Neural progenitor cell (in vitro differentiated cells): ENCODE measurements around the gene AUTS2.

Experiments
- EZH2 ChIP-seq: fragments of 200-600 bp; sonication (generic); IDR thresholded peaks from 2 replicates; pipeline ENCODE4 v1.6.1; 2017; ENCODE audit warnings: antibody characterized with exemption, mild to moderate bottlenecking, moderate library complexity
- EZH2phosphoT487 ChIP-seq: fragments of 200-600 bp; sonication (generic); IDR thresholded peaks from 2 replicates; pipeline ENCODE4 v1.6.1; 2017; ENCODE audit warnings: antibody characterized with exemption
- TF ChIP-seq, protein P1 (sequence below): fragments of 200-600 bp; sonication (generic); IDR thresholded peaks from 2 replicates; pipeline ENCODE4 v1.5.1; 2017; ENCODE audit warnings: antibody characterized with exemption, mild to moderate bottlenecking

DNA sequence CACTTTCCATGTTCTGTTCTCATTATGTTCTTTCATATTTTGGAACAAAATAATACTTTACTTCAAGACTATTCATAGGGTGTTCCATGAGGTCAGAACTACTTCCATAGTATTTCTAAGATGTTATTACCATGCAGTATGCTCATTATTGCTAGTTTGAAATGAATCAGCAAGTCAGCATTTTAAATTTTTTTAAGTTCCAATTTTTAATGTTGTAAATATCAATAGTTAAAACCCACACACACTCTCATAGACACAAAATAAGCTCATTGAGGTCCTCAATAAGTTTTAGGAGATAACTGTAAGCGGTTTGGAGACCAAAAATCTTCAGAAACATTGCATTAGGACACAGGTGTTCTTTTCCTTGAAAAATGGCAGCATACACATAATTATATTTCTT is 550.7 kb downstream of the AUTS2 start:
- TF ChIP-seq, protein P1, sequence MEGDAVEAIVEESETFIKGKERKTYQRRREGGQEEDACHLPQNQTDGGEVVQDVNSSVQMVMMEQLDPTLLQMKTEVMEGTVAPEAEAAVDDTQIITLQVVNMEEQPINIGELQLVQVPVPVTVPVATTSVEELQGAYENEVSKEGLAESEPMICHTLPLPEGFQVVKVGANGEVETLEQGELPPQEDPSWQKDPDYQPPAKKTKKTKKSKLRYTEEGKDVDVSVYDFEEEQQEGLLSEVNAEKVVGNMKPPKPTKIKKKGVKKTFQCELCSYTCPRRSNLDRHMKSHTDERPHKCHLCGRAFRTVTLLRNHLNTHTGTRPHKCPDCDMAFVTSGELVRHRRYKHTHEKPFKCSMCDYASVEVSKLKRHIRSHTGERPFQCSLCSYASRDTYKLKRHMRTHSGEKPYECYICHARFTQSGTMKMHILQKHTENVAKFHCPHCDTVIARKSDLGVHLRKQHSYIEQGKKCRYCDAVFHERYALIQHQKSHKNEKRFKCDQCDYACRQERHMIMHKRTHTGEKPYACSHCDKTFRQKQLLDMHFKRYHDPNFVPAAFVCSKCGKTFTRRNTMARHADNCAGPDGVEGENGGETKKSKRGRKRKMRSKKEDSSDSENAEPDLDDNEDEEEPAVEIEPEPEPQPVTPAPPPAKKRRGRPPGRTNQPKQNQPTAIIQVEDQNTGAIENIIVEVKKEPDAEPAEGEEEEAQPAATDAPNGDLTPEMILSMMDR, result no peak
- TF ChIP-seq EZH2, result no peak
- no peak for TF ChIP-seq EZH2phosphoT487
